BJ (cell line): ENCODE results near the gene AGBL4. TPM values are rescaled to one million over a fixed set of nuclear protein-coding genes. Genes with fewer than 3 reads are reported as not detected.

ENCODE experiments used
- CTCF ChIA-PET: fragments of 350-600 bp; formaldehyde crosslinking; extraction: SDS; loops from one replicate; lab custom pipeline; 2021; ENCODE audit warnings: antibody characterized with exemption, inconsistent platforms; lab: Yijun Ruan, JAX
- POLR2A ChIA-PET: fragments of 300-600 bp; sonication (Branson Sonifier 250); formaldehyde crosslinking; extraction: SDS; loops from one replicate; lab custom pipeline; 2021; ENCODE audit warnings: antibody characterized with exemption; lab: Charles Lee
- DNase-seq: peaks from one replicate; pipeline ENCODE4 v3.0.0-alpha.2; 2011; ENCODE audit warnings: low read depth
- H3K27me3 ChIP-seq: 2 replicates; pipeline ENCODE4 v1.6.0; 2011; ENCODE audit warnings: low read length; ENCODE audit not compliant: control insufficient read depth, insufficient read depth
- H3K36me3 ChIP-seq: 2 replicates; pipeline ENCODE4 v1.5.1; 2011; ENCODE audit warnings: low read length; ENCODE audit not compliant: control insufficient read depth, insufficient read depth
- H3K4me3 ChIP-seq: 2 replicates; pipeline ENCODE4 v1.5.1; 2011; ENCODE audit warnings: low read depth, mild to moderate bottlenecking, control low read depth, low read length
- CTCF ChIP-seq: IDR thresholded peaks from 2 replicates; pipeline ENCODE4 v1.5.1; 2011; ENCODE audit warnings: low read depth, mild to moderate bottlenecking, control low read depth, inconsistent platforms, low read length, moderate library complexity; ENCODE audit not compliant: insufficient read depth
- polyA plus RNA-seq: library from polyadenylated mRNA; depleted of rRNA; stranded (reverse); fragments of >200 nt; gene quantifications from 2 replicates; pipeline ENCODE4 v1.2.3, GENCODE V29; 2011

AGBL4 gene
- polyA plus RNA-seq, 1 experiment: not detected

GRCh38 chr1:49045371-49045770, 978.4 kb downstream of the AGBL4 start:
- H3K36me3 ChIP-seq: no peaks in the 10 kb centered on the region
- DNase-seq: no peak
- no peak for TF ChIP-seq CTCF
- ChIA-PET CTCF (no interaction called here), POLR2A (no interaction called here)
- H3K4me3 ChIP-seq: no peak overlapping the region
- H3K27me3 ChIP-seq: no peaks in the 10 kb centered on the region

DNA sequence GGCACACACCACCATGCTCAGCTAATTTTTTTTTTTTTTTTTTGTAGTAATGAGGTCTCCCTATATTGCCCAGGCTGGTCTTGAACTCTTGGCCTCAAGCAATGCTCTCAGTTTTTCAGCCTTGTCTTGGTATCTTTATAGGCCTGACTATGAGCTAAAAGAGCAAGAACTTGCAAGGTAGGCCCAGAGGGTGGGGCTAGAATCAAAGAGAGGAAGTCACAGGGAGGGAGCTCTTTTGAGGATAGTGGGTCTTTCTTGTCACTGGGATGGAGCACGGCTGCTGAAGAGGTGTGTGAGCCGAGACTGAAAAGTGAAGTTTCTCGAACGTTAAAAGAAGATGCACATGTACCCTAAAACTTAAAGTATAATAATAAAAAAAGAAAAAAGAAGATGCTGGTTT, 987.1 kb downstream of the AGBL4 start:
- no peak for DNase-seq
- no peaks in the 10 kb centered on the region for H3K36me3 ChIP-seq
- CTCF ChIA-PET: interaction anchor here (0.9 kb wide), 1 partner anchor 36 kb away, joined by 3 read pairs; no protein-coding TSS in a partner anchor
- TF ChIP-seq CTCF: no peak
- H3K27me3 ChIP-seq: no peaks in the 10 kb centered on the region
- POLR2A ChIA-PET: no interaction called here
- no peak overlapping the region for H3K4me3 ChIP-seq

GRCh38 chr1:49028396-49028795, 995.4 kb downstream of the AGBL4 start:
- Histone ChIP-seq H3K36me3 (no peaks in the 10 kb centered on the region), H3K4me3 (no peak overlapping the region), H3K27me3 (no peaks in the 10 kb centered on the region)
- CTCF ChIA-PET: no interaction called here
- no peak for TF ChIP-seq CTCF
- POLR2A ChIA-PET: no interaction called here
- no peak for DNase-seq

DNA sequence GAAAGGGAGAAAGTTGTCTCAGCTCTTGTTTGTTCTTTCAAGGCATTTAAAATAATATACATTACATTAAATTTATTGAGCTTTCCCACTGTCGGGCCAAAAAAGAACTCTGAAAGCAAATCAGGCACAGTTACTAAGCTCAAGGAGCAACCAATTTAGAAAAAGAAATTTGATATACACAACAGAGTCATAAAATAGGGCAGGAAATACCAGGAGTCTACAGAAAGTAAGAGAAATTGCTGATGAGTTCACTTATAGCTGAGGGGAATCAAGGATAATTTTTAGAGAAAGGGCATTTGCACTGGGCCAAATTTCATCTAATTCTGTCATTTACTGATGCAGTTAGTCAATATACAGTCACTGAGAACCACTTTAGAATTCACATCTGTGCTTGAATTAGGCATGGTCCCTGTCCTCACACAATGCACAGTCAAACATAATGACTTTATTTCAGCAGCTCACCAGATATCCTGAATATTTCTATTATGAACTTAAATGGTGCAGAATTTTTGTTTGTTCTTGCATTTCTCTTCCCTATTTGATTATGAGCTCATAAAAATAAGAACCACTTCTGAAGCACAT, 997.4 kb downstream of the AGBL4 start:
- CTCF ChIA-PET: no interaction called here
- H3K4me3 ChIP-seq: no peak overlapping the region
- no peaks in the 10 kb centered on the region for H3K27me3 ChIP-seq
- no peak for DNase-seq
- H3K36me3 ChIP-seq: no peaks in the 10 kb centered on the region
- POLR2A ChIA-PET: no interaction called here
- TF ChIP-seq CTCF: no peak

DNA sequence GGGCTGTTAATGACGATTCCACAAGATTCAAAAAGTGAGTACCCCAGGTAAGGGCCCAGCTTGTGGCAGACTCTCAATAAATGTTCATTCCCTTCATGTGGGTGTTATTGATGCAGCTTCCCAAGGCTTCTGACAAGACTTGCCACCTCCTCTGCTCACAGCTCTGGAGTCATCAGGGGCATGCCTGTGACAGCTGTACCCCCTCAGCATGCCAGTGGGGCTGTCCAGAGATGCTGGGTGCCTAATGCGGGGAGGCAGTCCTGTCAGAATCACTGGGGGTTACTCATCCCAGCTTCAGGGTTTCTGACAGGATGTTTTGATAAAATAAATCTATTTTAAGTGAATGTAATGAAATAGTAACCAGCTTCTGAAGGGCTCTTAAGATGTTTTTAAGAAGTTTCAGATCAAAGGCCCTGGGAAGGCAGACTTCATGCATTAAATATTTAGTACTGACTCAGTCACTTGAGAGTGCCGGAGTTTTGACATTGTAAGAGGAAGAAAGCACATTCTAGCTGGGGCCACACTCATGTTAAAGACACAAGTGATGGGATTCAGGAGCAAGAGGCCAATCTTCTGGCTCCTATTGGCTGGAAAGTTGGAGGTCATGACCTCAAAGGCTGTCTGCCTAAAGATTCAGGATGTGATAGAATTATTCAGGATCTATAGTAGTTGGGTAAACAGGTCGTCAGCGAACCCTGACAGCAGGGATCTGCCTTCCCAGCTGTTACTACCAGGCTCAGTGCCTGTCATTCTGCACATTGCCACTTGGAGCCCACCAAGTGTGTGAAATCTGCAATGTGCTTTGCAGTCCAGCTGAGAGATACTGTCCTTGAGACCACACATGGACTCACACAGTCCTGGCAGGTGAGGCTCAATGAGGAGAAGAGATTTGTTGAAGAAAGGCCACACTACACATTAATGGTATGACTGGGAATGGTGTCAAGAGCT, 1007.5 kb downstream of the AGBL4 start:
- H3K27me3 ChIP-seq: no peaks in the 10 kb centered on the region
- ChIA-PET POLR2A (no interaction called here), CTCF (interaction anchor here (1.3 kb wide), 1 partner anchor 29 kb away, joined by 4 read pairs; no protein-coding TSS in a partner anchor)
- no peak for DNase-seq
- H3K4me3 ChIP-seq: no peak overlapping the region
- H3K36me3 ChIP-seq: no peaks in the 10 kb centered on the region
- no peak for TF ChIP-seq CTCF
